ENCODE data around the gene HYAL3.

GRCh38 chr3:50243543-50243895 is 55.7 kb downstream of the HYAL3 start:
- TF ChIP-seq, protein P1, sequence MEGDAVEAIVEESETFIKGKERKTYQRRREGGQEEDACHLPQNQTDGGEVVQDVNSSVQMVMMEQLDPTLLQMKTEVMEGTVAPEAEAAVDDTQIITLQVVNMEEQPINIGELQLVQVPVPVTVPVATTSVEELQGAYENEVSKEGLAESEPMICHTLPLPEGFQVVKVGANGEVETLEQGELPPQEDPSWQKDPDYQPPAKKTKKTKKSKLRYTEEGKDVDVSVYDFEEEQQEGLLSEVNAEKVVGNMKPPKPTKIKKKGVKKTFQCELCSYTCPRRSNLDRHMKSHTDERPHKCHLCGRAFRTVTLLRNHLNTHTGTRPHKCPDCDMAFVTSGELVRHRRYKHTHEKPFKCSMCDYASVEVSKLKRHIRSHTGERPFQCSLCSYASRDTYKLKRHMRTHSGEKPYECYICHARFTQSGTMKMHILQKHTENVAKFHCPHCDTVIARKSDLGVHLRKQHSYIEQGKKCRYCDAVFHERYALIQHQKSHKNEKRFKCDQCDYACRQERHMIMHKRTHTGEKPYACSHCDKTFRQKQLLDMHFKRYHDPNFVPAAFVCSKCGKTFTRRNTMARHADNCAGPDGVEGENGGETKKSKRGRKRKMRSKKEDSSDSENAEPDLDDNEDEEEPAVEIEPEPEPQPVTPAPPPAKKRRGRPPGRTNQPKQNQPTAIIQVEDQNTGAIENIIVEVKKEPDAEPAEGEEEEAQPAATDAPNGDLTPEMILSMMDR (IDR thresholded peaks at IDR 0.05; ENCODE audit: low read depth, low read length, poor library complexity, severe bottlenecking) = no peak
- TF ChIP-seq EZH2phosphoT487 (IDR thresholded peaks at IDR 0.05; ENCODE audit: borderline replicate concordance, low read length) = no peak
